K562 (cell line): ENCODE measurements around the gene SCUBE2.

Experiments used
- ARID2 ChIP-seq: fragments of 450-650 bp; IDR thresholded peaks from 2 replicates; pipeline ENCODE4 v1.6.1; 2017; ENCODE audit warnings: antibody characterized with exemption, mild to moderate bottlenecking
- BRD4 ChIP-seq: fragments of 200-600 bp; sonication (generic); IDR thresholded peaks from 2 replicates; pipeline ENCODE4 v1.6.1; 2017; ENCODE audit warnings: inconsistent platforms
- CREB1 ChIP-seq, 2 experiments: sonication (generic) in 1 of 2; formaldehyde crosslinking in 1 of 2; IDR thresholded peaks; 2 replicates each; pipeline versions ENCODE4 v1.6.1 to v1.8.0; 2012 to 2022; ENCODE audit warnings: inconsistent platforms in 1 of 2, mild to moderate bottlenecking in 1 of 2, missing genetic modification reagents in 1 of 2, moderate library complexity in 1 of 2
- CREM ChIP-seq: IDR thresholded peaks from 2 replicates; pipeline ENCODE4 v1.6.1; 2014; ENCODE audit warnings: antibody characterized with exemption, low read depth
- CTCF ChIP-seq, 3 experiments: IDR thresholded peaks in 2 of 3; conservative IDR thresholded peaks in 1 of 3; 2 replicates each; pipeline ENCODE4 v1.5.1; 2011 to 2012; ENCODE audit warnings: low read length in 3 of 3, mild to moderate bottlenecking in 3 of 3, control low read depth in 2 of 3, improper control_type of control experiment in 1 of 3, inconsistent platforms in 1 of 3, low read depth in 1 of 3, mixed read lengths in 1 of 3, moderate library complexity in 1 of 3; ENCODE audit not compliant: insufficient read depth in 2 of 3
- EP300 ChIP-seq: IDR thresholded peaks from 2 replicates; pipeline ENCODE4 v1.6.1; 2012; ENCODE audit warnings: low read length, improper control_type of control experiment
- EZH2 ChIP-seq: IDR thresholded peaks from 2 replicates; pipeline ENCODE4 v1.6.1; 2012; ENCODE audit warnings: low read depth, mild to moderate bottlenecking, inconsistent platforms, low read length, borderline replicate concordance
- MAZ ChIP-seq, 2 experiments: fragments of 450-650 bp in 1 of 2; sonication (generic) in 1 of 2; formaldehyde crosslinking; IDR thresholded peaks in 1 of 2; conservative IDR thresholded peaks in 1 of 2; 2 replicates each; pipeline versions ENCODE4 v1.4.0 to v1.5.0; 2020; ENCODE audit warnings: mild to moderate bottlenecking in 1 of 2, missing genetic modification reagents in 1 of 2
- POLR2A ChIP-seq: fragments of 450-650 bp; conservative IDR thresholded peaks from 2 replicates; pipeline ENCODE4 v1.6.1; 2016
- SETDB1 ChIP-seq: IDR thresholded peaks from one replicate; pipeline ENCODE4 v1.6.1; 2012; ENCODE audit warnings: low read length, control low read depth, inconsistent platforms
- STAT6 ChIP-seq: sonication (generic); formaldehyde crosslinking; IDR thresholded peaks from 2 replicates; pipeline ENCODE4 v1.8.1; 2023; ENCODE audit warnings: mild to moderate bottlenecking, missing genetic modification reagents
- TFE3 ChIP-seq: fragments of 450-650 bp; formaldehyde crosslinking; IDR thresholded peaks from 2 replicates; pipeline ENCODE4 v1.4.0; 2020; ENCODE audit warnings: mild to moderate bottlenecking, mixed read lengths
- ZNF232 ChIP-seq: sonication (generic); formaldehyde crosslinking; IDR thresholded peaks from 2 replicates; pipeline ENCODE4 v1.8.0; 2022; ENCODE audit warnings: mild to moderate bottlenecking, missing genetic modification reagents

GRCh38 chr11:9092853-9093778 is 1.7 kb upstream of the SCUBE2 start:
- TF ChIP-seq STAT6 (no peak), SETDB1 (no peak), CREB1 (IDR thresholded peaks at IDR 0.05) (no peak), CREB1 (CRISPR knock-in tag; IDR thresholded peaks at IDR 0.05) (no peak), CREM (no peak), MAZ (CRISPR knock-in tag; conservative IDR thresholded peaks at IDR 0.05 in 1 of 2, IDR thresholded peaks at IDR 0.05 in 1 of 2) (no peak), ARID2 (no peak), CTCF (IDR thresholded peaks at IDR 0.05 in 2 of 3, conservative IDR thresholded peaks at IDR 0.05 in 1 of 3; ENCODE audit: insufficient read depth in 2 of 3, low read depth in 1 of 3, low read length in 3 of 3) (no peak), BRD4 (no peak), TFE3 (CRISPR knock-in tag) (no peak), EP300 (no peak), EZH2 (no peak), POLR2A (no peak), ZNF232 (no peak)
